Measurements from ENCODE around the gene PDE4A.

DNA sequence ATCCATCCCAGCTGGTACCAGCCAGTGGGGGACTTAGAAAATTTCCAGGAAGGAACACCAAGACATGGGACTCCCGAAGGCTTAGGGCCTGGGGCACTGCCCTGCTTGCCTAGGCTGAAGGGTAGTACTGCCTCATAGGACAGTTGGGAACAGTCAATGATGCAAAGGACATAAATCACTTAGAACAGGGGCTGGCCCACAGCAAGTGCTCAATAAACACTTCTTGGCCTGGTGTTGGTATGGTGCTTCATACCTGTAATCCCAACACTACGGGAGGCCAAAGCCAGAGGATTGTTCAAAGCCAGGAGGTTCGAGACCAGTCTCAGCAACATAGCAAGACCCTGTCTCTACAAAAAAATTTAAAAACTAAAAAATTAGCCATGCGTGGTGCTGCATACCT is 77.0 kb downstream of the PDE4A start:
- TF ChIP-seq, protein P1, sequence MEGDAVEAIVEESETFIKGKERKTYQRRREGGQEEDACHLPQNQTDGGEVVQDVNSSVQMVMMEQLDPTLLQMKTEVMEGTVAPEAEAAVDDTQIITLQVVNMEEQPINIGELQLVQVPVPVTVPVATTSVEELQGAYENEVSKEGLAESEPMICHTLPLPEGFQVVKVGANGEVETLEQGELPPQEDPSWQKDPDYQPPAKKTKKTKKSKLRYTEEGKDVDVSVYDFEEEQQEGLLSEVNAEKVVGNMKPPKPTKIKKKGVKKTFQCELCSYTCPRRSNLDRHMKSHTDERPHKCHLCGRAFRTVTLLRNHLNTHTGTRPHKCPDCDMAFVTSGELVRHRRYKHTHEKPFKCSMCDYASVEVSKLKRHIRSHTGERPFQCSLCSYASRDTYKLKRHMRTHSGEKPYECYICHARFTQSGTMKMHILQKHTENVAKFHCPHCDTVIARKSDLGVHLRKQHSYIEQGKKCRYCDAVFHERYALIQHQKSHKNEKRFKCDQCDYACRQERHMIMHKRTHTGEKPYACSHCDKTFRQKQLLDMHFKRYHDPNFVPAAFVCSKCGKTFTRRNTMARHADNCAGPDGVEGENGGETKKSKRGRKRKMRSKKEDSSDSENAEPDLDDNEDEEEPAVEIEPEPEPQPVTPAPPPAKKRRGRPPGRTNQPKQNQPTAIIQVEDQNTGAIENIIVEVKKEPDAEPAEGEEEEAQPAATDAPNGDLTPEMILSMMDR (IDR thresholded peaks at IDR 0.05; ENCODE audit: extremely low read depth in 1 of 2, insufficient read depth in 1 of 2, low read depth in 1 of 2, low read length in 2 of 2) = no peak
- TF ChIP-seq, protein P2, sequence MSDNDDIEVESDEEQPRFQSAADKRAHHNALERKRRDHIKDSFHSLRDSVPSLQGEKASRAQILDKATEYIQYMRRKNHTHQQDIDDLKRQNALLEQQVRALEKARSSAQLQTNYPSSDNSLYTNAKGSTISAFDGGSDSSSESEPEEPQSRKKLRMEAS (IDR thresholded peaks at IDR 0.05; ENCODE audit: insufficient read depth, insufficient read length) = no peak

Measured in endothelial cell of umbilical vein (primary cell).